ENCODE measurements around the gene CFLAR.

CFLAR gene

GRCh38 chr2:201185863-201186262 is 69.9 kb downstream of the CFLAR start:
- Histone ChIP-seq H3K9me3 (ENCODE audit: low read length) (no peaks in the 10 kb centered on the region), H3K9me2 (ENCODE audit: low read depth, low read length) (no peaks in the 10 kb centered on the region), H2AFZ (ENCODE audit: low read length) (no peak overlapping the region), H3F3A (ENCODE audit: insufficient read depth, low read length) (no peaks in the 10 kb centered on the region), H3K27me3 (ENCODE audit: insufficient read depth, low read length) (0 out of 2 replicates have a peak, but pooled peaks cover 4% of the 10 kb centered on the region), H3K27ac (ENCODE audit: low read depth, low read length, poor library complexity, severe bottlenecking) (no peak overlapping the region), H3K4me1 (ENCODE audit: insufficient read depth, low read length, severe bottlenecking) (peaks cover 13% of the 10 kb centered on the region), H3K4me3 (ENCODE audit: low read depth, low read length, poor library complexity, severe bottlenecking) (no peak overlapping the region), H3K4me2 (ENCODE audit: low read length) (no peak overlapping the region), H4K20me1 (ENCODE audit: insufficient read depth, low read length) (no peaks in the 10 kb centered on the region), H3K36me3 (ENCODE audit: insufficient read depth, low read length) (no peaks in the 10 kb centered on the region; the same call in 1 of the 2 replicates), H3K9ac (ENCODE audit: low read length) (no peak overlapping the region), H3K79me2 (ENCODE audit: insufficient read depth, low read length) (no peaks in the 10 kb centered on the region)
- no peak for TF ChIP-seq CTCF (IDR thresholded peaks at IDR 0.05; ENCODE audit: low read length)
- TF ChIP-seq EZH2 (IDR thresholded peaks at IDR 0.05; ENCODE audit: borderline replicate concordance, low read length): no peak

DNA sequence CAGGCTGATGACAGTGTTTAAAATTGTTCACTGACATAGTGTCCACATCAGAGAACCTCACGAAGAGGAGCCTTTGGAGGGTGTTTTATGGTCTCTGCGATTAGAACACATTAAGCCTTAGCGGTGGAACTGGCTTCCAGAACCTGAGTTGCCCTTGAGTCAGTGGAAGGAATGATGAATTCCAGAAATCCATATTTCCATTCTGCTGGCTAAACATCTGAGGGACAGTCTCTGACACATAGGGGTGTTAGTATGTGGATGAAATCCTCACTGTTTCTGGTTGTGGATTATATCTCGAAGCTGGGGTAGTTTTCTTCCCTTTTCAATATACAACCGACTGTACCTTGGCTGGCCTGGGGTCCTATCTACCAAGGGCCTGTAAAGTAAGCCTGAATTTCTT is 71.0 kb downstream of the CFLAR start:
- H3K4me2 ChIP-seq (ENCODE audit: low read length): no peak overlapping the region

GRCh38 chr2:201188449-201188848 is 72.5 kb downstream of the CFLAR start:
- Histone ChIP-seq H3K36me3 (ENCODE audit: insufficient read depth, low read length) (no peaks in the 10 kb centered on the region; the same call in 1 of the 2 replicates), H3K9ac (ENCODE audit: low read length) (no peak overlapping the region)
- TF ChIP-seq CTCF (IDR thresholded peaks at IDR 0.05; ENCODE audit: low read length) (no peak), EZH2 (IDR thresholded peaks at IDR 0.05; ENCODE audit: borderline replicate concordance, low read length) (no peak)

More for the DNA sequence above, 71.0 kb downstream of the CFLAR start:
- Histone ChIP-seq H3K9ac (ENCODE audit: low read length) (no peak overlapping the region), H2AFZ (ENCODE audit: low read length) (no peak overlapping the region), H3K9me2 (ENCODE audit: low read depth, low read length) (no peaks in the 10 kb centered on the region), H3K4me3 (ENCODE audit: low read depth, low read length, poor library complexity, severe bottlenecking) (no peak overlapping the region), H3K4me1 (ENCODE audit: insufficient read depth, low read length, severe bottlenecking) (peaks cover 13% of the 10 kb centered on the region), H3F3A (ENCODE audit: insufficient read depth, low read length) (no peaks in the 10 kb centered on the region), H4K20me1 (ENCODE audit: insufficient read depth, low read length) (no peaks in the 10 kb centered on the region), H3K27ac (ENCODE audit: low read depth, low read length, poor library complexity, severe bottlenecking) (no peak overlapping the region), H3K79me2 (ENCODE audit: insufficient read depth, low read length) (no peaks in the 10 kb centered on the region), H3K36me3 (ENCODE audit: insufficient read depth, low read length) (no peaks in the 10 kb centered on the region; the same call in 1 of the 2 replicates), H3K27me3 (ENCODE audit: insufficient read depth, low read length) (0 out of 2 replicates have a peak, but pooled peaks cover 4% of the 10 kb centered on the region), H3K9me3 (ENCODE audit: low read length) (no peaks in the 10 kb centered on the region)
- TF ChIP-seq CTCF (IDR thresholded peaks at IDR 0.05; ENCODE audit: low read length) (no peak), EZH2 (IDR thresholded peaks at IDR 0.05; ENCODE audit: borderline replicate concordance, low read length) (no peak)

More at GRCh38 chr2:201188449-201188848, 72.5 kb downstream of the CFLAR start:
- H3K9me3 ChIP-seq (ENCODE audit: low read length): no peaks in the 10 kb centered on the region
- no peaks in the 10 kb centered on the region for H3F3A ChIP-seq (ENCODE audit: insufficient read depth, low read length)
- H3K4me3 ChIP-seq (ENCODE audit: low read depth, low read length, poor library complexity, severe bottlenecking): no peak overlapping the region
- H3K4me1 ChIP-seq (ENCODE audit: insufficient read depth, low read length, severe bottlenecking): peaks cover 1% of the 10 kb centered on the region
- H3K27ac ChIP-seq (ENCODE audit: low read depth, low read length, poor library complexity, severe bottlenecking): no peak overlapping the region
- H3K27me3 ChIP-seq (ENCODE audit: insufficient read depth, low read length): 0 out of 2 replicates have a peak, but pooled peaks cover 4% of the 10 kb centered on the region
- no peak overlapping the region for H3K4me2 ChIP-seq (ENCODE audit: low read length)
- H3K79me2 ChIP-seq (ENCODE audit: insufficient read depth, low read length): no peaks in the 10 kb centered on the region
- H2AFZ ChIP-seq (ENCODE audit: low read length): no peak overlapping the region
- H3K9me2 ChIP-seq (ENCODE audit: low read depth, low read length): no peaks in the 10 kb centered on the region
- no peaks in the 10 kb centered on the region for H4K20me1 ChIP-seq (ENCODE audit: insufficient read depth, low read length)

All from OCI-LY1 (cell line).